ENCODE measurements around the gene CCDC18. TPM values are rescaled to one million over a fixed set of nuclear protein-coding genes. Genes with fewer than 3 reads are reported as not detected.

Gene CCDC18, protein sequence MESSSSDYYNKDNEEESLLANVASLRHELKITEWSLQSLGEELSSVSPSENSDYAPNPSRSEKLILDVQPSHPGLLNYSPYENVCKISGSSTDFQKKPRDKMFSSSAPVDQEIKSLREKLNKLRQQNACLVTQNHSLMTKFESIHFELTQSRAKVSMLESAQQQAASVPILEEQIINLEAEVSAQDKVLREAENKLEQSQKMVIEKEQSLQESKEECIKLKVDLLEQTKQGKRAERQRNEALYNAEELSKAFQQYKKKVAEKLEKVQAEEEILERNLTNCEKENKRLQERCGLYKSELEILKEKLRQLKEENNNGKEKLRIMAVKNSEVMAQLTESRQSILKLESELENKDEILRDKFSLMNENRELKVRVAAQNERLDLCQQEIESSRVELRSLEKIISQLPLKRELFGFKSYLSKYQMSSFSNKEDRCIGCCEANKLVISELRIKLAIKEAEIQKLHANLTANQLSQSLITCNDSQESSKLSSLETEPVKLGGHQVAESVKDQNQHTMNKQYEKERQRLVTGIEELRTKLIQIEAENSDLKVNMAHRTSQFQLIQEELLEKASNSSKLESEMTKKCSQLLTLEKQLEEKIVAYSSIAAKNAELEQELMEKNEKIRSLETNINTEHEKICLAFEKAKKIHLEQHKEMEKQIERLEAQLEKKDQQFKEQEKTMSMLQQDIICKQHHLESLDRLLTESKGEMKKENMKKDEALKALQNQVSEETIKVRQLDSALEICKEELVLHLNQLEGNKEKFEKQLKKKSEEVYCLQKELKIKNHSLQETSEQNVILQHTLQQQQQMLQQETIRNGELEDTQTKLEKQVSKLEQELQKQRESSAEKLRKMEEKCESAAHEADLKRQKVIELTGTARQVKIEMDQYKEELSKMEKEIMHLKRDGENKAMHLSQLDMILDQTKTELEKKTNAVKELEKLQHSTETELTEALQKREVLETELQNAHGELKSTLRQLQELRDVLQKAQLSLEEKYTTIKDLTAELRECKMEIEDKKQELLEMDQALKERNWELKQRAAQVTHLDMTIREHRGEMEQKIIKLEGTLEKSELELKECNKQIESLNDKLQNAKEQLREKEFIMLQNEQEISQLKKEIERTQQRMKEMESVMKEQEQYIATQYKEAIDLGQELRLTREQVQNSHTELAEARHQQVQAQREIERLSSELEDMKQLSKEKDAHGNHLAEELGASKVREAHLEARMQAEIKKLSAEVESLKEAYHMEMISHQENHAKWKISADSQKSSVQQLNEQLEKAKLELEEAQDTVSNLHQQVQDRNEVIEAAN (N-terminal part only)
- 8.1 and 13.9 TPM in 2 replicates for total RNA-seq (2012; rRNA removed)

DNA sequence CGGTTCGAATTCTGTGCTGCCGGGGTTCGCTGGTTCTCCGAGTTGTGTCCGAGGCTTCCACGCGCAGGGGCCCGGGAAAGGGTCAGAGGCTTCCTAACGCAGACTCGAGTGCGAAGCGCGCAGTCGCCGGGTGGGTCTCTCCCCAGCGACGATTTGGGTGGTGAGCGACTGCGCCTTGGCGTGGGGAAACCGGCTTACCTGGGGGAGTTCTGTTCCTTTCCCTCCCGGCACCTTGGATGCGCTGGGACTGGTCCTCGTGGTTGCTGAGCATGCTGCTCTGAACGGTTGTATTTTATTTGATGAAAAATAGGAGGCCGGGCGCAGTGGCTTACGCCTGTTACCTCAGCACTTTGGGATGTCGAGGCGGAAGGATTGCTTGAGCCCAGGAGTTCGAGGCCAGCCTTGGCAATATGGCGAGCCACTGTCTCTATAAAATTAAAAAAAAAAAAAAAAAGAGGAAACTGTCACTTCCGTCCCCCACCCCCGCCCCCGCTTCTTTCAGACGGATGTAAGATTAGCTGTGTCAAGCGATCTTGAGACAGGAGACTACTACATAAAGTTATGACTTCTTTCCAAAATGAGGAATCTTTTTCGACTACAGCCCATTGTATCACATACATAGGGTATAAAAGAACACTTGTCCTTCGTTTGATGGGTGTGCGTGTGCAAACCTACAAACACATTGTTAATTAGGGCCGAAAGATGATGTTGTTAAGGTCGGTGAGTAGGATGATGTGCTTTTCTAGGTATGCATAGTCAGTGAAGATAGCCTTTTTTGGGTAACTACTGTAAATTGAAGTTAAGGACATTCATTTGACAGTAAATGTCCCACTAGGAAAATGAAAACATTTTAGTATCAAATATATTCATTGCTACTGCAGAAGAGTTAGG, at the start of gene CCDC18:
TSS of gene CCDC18 (plus strand) at position 2 of the 891 bp plus-strand sequence. CDS start 2,638 bp downstream, outside the sequence.
- no peaks in the 10 kb centered on the region for H3K9me3 ChIP-seq (replicated peaks; ENCODE audit: low read length)
- peaks cover 8% of the 10 kb centered on the region for H3K36me3 ChIP-seq (ENCODE audit: insufficient read depth, low read length)
- H3K4me3 ChIP-seq (ENCODE audit: low read length) = peak within 1 kb of the TSS; percentile 95
- peak within 1 kb of the TSS; percentile 89 for H3K4me2 ChIP-seq (ENCODE audit: low read length)
- H3K9ac ChIP-seq (ENCODE audit: low read depth, low read length) = peak within 1 kb of the TSS; percentile 97
- peaks cover 14% of the 10 kb centered on the region for H3K4me1 ChIP-seq (ENCODE audit: control insufficient read depth, insufficient read depth, low read length)
- no peaks in the 10 kb centered on the region for H3K27me3 ChIP-seq (ENCODE audit: control insufficient read depth, insufficient read depth, low read length)

DNA sequence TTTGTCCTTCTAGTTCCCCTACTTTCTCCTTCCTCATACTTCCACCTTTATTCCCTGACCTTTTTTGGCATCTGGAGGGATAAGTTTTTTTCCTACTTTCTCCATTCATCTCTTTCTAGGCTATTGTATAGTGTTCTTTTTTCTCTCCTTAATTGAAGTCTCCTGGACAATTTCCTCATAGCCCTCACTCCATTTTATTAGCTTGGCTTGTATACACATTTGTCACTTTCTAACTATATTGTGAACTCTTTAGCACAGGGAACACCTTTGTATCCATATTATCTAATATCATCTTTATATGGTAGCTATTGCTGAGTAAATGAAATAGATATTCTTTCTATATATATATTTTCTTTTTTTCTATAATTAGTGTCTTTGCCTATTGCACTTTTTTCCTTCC, 47.9 kb upstream of the CCDC18 start:
- no peaks in the 10 kb centered on the region for H3K27me3 ChIP-seq (ENCODE audit: control insufficient read depth, insufficient read depth, low read length)
- no peak overlapping the region for H3K9ac ChIP-seq (ENCODE audit: low read depth, low read length)
- no peaks in the 10 kb centered on the region for H3K9me3 ChIP-seq (replicated peaks; ENCODE audit: low read length)
- H3K4me2 ChIP-seq (ENCODE audit: low read length) = no peak overlapping the region
- H3K36me3 ChIP-seq (ENCODE audit: insufficient read depth, low read length) = peaks cover 30% of the 10 kb centered on the region
- H3K4me3 ChIP-seq (ENCODE audit: low read length) = no peak overlapping the region
- H3K4me1 ChIP-seq (ENCODE audit: control insufficient read depth, insufficient read depth, low read length) = peaks cover 3% of the 10 kb centered on the region

DNA sequence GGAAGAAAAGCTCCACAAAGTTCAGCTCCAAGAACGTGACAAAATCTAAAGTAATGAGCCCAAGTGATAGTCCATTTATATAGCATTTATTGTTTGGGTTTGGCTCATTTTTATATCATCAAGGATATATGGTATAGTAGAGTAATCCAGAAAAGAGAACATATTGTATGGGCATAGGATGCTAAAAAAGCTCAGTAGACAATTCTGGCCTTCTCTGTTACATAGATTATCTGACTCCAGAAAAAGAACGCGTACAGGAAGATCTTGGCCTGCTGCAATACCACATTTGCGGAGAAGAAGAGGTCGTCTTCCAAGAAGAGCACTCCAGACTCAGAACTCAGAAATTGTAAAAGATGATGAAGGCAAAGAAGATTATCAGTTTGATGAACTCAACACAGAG, 44.1 kb upstream of the CCDC18 start:
- Histone ChIP-seq H3K9ac (ENCODE audit: low read depth, low read length) (no peak overlapping the region), H3K36me3 (ENCODE audit: insufficient read depth, low read length) (peaks cover 23% of the 10 kb centered on the region), H3K4me3 (ENCODE audit: low read length) (no peak overlapping the region), H3K9me3 (replicated peaks; ENCODE audit: low read length) (no peaks in the 10 kb centered on the region), H3K4me1 (ENCODE audit: control insufficient read depth, insufficient read depth, low read length) (peaks cover 23% of the 10 kb centered on the region), H3K4me2 (ENCODE audit: low read length) (no peak overlapping the region), H3K27me3 (ENCODE audit: control insufficient read depth, insufficient read depth, low read length) (no peaks in the 10 kb centered on the region)

DNA sequence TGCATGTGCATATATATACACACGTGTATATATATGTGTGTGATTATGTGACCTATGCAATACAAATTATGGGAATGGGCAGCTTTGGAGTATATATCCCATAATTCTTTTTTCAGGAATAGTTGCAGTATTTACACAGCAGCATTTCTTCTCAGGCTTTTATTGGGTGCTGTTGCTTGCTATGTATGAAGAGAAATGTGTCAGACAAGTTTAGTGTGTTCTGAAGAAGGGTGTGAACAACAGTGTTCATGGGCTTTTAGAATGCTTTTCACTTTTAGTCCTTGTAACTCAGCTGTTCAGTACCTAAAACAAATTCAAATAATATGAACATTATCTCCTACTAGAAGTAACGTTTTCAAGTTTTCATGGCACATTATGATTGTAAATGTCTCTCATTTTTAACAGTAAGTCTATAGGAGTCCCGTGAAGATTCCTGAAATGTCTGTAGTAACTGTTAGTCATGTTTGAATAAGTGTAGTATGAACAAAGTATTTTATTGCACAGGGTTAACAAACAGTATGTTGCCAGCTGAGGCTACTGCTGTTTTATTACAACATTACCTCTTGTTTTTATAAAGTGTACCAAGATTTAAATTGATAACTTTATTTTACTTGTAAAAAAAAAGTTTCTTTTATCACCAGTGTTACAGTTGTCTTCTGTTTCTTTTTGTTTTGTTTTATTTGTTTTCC, 42.8 kb upstream of the CCDC18 start:
- H3K27me3 ChIP-seq (ENCODE audit: control insufficient read depth, insufficient read depth, low read length) = no peaks in the 10 kb centered on the region
- peaks cover 23% of the 10 kb centered on the region for H3K4me1 ChIP-seq (ENCODE audit: control insufficient read depth, insufficient read depth, low read length)
- peak overlapping the region; percentile 49 for H3K4me2 ChIP-seq (ENCODE audit: low read length)
- no peaks in the 10 kb centered on the region for H3K9me3 ChIP-seq (replicated peaks; ENCODE audit: low read length)
- H3K9ac ChIP-seq (ENCODE audit: low read depth, low read length) = no peak overlapping the region
- no peak overlapping the region for H3K4me3 ChIP-seq (ENCODE audit: low read length)
- peaks cover 18% of the 10 kb centered on the region for H3K36me3 ChIP-seq (ENCODE audit: insufficient read depth, low read length)

DNA sequence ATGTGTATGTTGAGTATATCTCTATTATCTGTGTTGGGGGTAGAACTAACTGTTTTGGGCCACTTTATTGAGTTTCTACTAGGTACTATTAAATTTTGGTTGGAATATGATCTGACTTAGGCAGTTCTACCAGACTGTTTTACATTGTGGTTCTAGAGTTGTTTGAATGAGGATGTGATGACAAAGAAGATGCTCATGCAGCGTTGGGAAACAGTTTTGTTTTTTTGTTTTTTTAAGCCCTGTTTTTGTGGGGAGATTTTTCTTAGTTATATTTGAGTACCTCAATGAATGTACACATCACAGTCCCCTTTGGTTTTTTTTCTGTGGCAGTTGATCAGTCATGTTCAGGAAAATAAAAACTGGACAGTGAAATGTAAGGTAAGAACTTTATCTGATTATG, 40.4 kb upstream of the CCDC18 start:
- H3K4me1 ChIP-seq (ENCODE audit: control insufficient read depth, insufficient read depth, low read length) = peaks cover 23% of the 10 kb centered on the region
- H3K9ac ChIP-seq (ENCODE audit: low read depth, low read length) = no peak overlapping the region
- H3K27me3 ChIP-seq (ENCODE audit: control insufficient read depth, insufficient read depth, low read length) = no peaks in the 10 kb centered on the region
- no peaks in the 10 kb centered on the region for H3K9me3 ChIP-seq (replicated peaks; ENCODE audit: low read length)
- peak overlapping the region; percentile 22 for H3K4me2 ChIP-seq (ENCODE audit: low read length)
- H3K4me3 ChIP-seq (ENCODE audit: low read length) = no peak overlapping the region
- H3K36me3 ChIP-seq (ENCODE audit: insufficient read depth, low read length) = peaks cover 13% of the 10 kb centered on the region

DNA sequence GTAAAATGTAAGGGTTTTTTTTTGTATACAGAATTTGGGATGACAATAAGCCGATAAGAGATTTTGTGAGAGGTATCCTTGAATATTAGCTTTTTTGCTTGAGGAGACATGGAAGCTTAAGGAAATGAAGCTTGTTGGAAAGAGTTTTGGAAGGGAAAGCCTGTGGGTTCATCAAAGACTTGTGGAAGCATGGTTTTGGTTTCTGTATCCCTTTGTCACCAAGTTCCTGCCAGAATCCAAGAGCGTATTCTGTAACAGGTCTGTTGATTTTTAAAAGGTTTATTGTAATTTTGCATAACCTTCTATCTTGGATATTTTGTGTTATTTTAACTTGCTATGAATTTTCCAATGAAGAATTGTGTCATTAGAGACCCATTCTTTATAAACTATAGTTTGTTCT, 38.4 kb upstream of the CCDC18 start:
- Histone ChIP-seq H3K9me3 (replicated peaks; ENCODE audit: low read length) (no peaks in the 10 kb centered on the region), H3K9ac (ENCODE audit: low read depth, low read length) (no peak overlapping the region), H3K4me3 (ENCODE audit: low read length) (no peak overlapping the region), H3K4me2 (ENCODE audit: low read length) (no peak overlapping the region), H3K27me3 (ENCODE audit: control insufficient read depth, insufficient read depth, low read length) (no peaks in the 10 kb centered on the region), H3K36me3 (ENCODE audit: insufficient read depth, low read length) (no peaks in the 10 kb centered on the region), H3K4me1 (ENCODE audit: control insufficient read depth, insufficient read depth, low read length) (peaks cover 27% of the 10 kb centered on the region)

DNA sequence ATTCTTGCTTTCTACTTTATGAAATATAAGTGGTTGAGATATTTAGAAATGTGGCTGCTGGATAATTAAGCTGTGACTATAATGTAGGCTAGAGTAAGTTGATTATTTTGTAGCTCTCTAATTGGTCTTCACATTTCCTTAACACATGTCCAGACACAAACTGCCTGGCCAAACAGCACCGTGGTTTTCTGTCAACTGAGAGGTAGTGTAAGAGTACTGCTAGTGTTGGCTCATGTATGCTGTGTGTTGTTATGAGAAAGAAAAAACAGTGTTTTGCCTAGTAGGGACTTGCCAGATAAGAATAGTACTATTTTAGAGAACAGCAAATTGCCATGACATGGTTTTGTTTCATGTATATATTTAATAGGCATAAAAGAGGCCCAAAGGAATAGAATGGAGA, 37.4 kb upstream of the CCDC18 start:
- H3K36me3 ChIP-seq (ENCODE audit: insufficient read depth, low read length) = peaks cover 2% of the 10 kb centered on the region
- no peak overlapping the region for H3K9ac ChIP-seq (ENCODE audit: low read depth, low read length)
- H3K4me2 ChIP-seq (ENCODE audit: low read length) = no peak overlapping the region
- no peaks in the 10 kb centered on the region for H3K27me3 ChIP-seq (ENCODE audit: control insufficient read depth, insufficient read depth, low read length)
- H3K4me3 ChIP-seq (ENCODE audit: low read length) = no peak overlapping the region
- no peaks in the 10 kb centered on the region for H3K9me3 ChIP-seq (replicated peaks; ENCODE audit: low read length)
- H3K4me1 ChIP-seq (ENCODE audit: control insufficient read depth, insufficient read depth, low read length) = peaks cover 25% of the 10 kb centered on the region

DNA sequence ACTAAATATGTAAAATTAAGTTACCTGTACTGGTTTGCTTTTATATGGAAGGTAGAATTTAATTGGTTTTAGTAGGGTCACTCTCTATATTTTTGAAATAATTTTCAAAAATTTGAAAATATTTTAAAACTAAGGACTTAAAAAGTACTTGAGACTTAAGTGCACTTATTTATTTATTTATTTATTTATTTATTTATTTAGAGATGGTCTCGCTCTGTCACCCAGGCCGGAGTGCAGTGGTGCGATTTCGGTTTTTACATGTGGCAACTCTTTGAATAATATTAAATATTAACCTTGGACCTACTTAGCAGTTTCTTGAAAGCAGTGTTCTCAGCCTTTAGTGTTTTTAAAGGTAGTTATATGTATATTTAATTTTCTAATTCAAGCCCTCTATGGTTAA, 36.8 kb upstream of the CCDC18 start:
- H3K36me3 ChIP-seq (ENCODE audit: insufficient read depth, low read length) = peaks cover 8% of the 10 kb centered on the region
- H3K9ac ChIP-seq (ENCODE audit: low read depth, low read length) = no peak overlapping the region
- no peaks in the 10 kb centered on the region for H3K9me3 ChIP-seq (replicated peaks; ENCODE audit: low read length)
- no peak overlapping the region for H3K4me2 ChIP-seq (ENCODE audit: low read length)
- H3K27me3 ChIP-seq (ENCODE audit: control insufficient read depth, insufficient read depth, low read length) = no peaks in the 10 kb centered on the region
- H3K4me3 ChIP-seq (ENCODE audit: low read length) = no peak overlapping the region
- peaks cover 26% of the 10 kb centered on the region for H3K4me1 ChIP-seq (ENCODE audit: control insufficient read depth, insufficient read depth, low read length)

DNA sequence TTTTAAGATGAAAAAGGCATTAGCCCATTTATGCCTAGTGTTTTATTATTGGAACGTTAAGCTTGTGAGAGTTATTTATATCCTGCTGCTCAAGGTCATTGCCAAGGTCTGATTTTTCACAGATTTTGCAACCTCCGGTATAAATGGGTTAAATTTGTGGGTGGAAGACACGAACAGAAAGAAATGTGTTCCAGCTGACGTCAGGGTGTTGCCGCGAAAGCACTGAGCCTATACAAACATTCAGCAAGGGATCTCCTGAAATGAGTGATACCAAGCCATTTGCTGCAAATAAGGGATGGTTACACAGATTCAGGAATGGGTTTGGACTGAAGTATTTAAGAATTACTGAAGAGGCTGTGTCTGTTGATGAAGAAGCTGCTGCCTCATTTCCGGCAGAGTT, 32.5 kb upstream of the CCDC18 start:
- Histone ChIP-seq H3K9ac (ENCODE audit: low read depth, low read length) (no peak overlapping the region), H3K4me3 (ENCODE audit: low read length) (no peak overlapping the region), H3K4me2 (ENCODE audit: low read length) (peak overlapping the region; percentile 17), H3K9me3 (replicated peaks; ENCODE audit: low read length) (no peaks in the 10 kb centered on the region), H3K27me3 (ENCODE audit: control insufficient read depth, insufficient read depth, low read length) (no peaks in the 10 kb centered on the region), H3K36me3 (ENCODE audit: insufficient read depth, low read length) (peaks cover 31% of the 10 kb centered on the region), H3K4me1 (ENCODE audit: control insufficient read depth, insufficient read depth, low read length) (peaks cover 13% of the 10 kb centered on the region)

DNA sequence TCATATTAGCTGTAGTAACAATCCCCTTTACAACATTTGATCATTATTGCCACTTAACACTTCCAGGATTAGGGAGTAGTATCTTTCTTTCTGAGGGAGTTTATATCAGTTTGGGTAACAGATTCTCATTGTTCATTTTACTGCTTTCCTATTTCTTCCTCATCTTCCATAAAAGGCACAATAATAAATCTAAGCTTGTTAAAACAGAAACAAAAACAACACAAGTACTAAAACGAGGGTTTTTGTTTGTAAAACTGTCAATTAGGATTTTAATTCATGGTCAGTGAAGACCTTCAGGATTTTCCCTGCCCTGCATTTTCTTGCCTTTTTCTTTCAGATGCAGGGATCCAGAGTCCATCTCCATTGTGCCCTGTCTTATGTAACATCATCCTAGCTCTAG, 29.8 kb upstream of the CCDC18 start:
- no peak overlapping the region for H3K4me2 ChIP-seq (ENCODE audit: low read length)
- H3K4me1 ChIP-seq (ENCODE audit: control insufficient read depth, insufficient read depth, low read length) = peaks cover 22% of the 10 kb centered on the region
- no peak overlapping the region for H3K4me3 ChIP-seq (ENCODE audit: low read length)
- no peaks in the 10 kb centered on the region for H3K27me3 ChIP-seq (ENCODE audit: control insufficient read depth, insufficient read depth, low read length)
- H3K9ac ChIP-seq (ENCODE audit: low read depth, low read length) = no peak overlapping the region
- H3K9me3 ChIP-seq (replicated peaks; ENCODE audit: low read length) = no peaks in the 10 kb centered on the region
- H3K36me3 ChIP-seq (ENCODE audit: insufficient read depth, low read length) = peaks cover 43% of the 10 kb centered on the region
